Frontal cortex (tissue), 4 donors: ENCODE results near the gene KRAS. TPM values are rescaled to one million over a fixed set of nuclear protein-coding genes. Genes with fewer than 3 reads are reported as not detected.

Source experiments
- DNase-seq, 2 donors: peaks; one replicate each; pipeline ENCODE4 v3.0.0; 2012; ENCODE audit warnings: low spot score in 2 of 2
- FAIRE-seq: peaks from 2 replicates; lab custom pipeline; 2012; peaks lifted over from hg19 to GRCh38; lab: Jason Lieb, UNC
- total RNA-seq: library from RNA; depleted of rRNA; stranded (reverse); fragments of >200 nt; gene quantifications from one replicate; pipeline ENCODE4 v1.2.3, GENCODE V29; 2014
- donor health status: control.
- donor health status: control.
- donor health status: control.

KRAS gene
- total RNA-seq, 1 donor from 2014 or later: 53.4 TPM

GRCh38 chr12:25257590-25258324, 7.0 kb upstream of the KRAS start:
- DNase-seq (no peak), FAIRE-seq (no peak)

GRCh38 chr12:25256826-25257225, 6.1 kb upstream of the KRAS start:
- DNase-seq: no peak
- FAIRE-seq: no peak

DNA sequence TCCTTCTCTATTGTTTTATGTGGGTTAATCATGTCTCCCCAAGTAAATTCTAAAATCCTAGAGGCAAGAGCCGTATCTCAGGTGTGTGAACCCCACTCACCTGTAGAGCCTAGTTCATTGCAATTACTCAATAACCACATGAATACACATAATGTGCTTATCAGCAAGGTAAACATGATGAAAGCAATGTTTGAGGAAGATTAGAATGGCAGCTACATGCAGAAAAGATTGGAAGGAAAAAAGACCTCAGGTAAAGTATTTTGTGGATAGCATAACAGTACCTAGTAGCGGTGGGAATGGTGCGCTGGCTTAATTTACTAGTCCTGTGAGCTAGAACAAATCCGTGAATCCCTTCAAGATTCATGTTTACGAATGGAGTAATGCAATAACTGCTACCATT, 5.3 kb upstream of the KRAS start:
- DNase-seq: no peak
- FAIRE-seq: no peak

DNA sequence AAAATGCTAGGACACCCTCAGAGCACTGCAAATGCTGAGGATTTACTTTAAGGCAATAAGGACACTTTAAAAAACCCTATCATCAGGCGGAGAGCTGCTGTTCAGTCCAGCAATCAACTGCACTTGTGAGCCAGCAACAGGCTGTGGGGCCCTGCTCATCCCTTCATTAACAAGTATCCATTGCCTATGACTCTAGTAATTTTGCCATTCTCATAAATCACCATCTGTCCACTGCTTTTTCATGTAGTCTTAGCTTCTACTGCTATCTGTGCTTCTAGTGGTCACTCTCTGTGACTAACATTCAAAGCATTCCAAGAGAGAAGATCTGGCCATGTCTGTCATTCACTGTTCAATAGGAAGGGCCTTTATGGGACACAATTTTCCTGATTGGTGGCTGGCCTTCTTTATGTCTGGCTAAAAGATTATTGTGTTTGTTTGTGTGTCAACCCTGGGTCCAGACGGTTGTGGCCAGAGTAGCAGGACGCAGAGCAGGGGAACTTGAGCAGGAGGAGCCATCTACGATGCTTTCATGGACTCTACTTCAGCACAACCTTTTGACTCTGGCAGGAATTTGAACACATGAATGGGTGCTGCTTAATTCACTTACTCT, 3.6 kb upstream of the KRAS start:
- no peak for DNase-seq
- no peak for FAIRE-seq

- no peak for FAIRE-seq
- DNase-seq: no peak
These were observed 2.8 kb upstream of the KRAS start for GRCh38 chr12:25253371-25254068.

- FAIRE-seq (no peak), DNase-seq (no peak)
These were observed 2.2 kb upstream of the KRAS start for GRCh38 chr12:25252946-25253345.

DNA sequence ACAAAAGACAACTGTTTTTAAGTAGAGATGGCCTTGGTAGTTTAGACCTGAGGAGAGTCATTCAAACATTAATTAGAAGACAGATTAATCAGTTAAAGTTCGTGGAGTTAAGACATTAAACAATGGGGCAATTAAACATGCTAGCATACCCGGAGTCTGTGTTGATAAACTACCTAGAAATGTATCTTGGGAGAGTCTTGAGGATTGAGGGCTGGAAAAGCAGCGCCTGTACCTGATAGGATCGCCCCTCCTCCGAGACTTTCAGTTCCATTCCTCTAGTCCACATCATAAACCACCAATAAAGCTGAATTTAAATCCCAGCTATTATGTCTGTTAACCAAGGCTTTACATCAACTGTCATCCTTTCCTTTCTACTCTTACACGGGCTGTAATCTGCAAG, 1.0 kb upstream of the KRAS start:
- no peak for FAIRE-seq
- no peak for DNase-seq

GRCh38 chr12:25249931-25250738, 594 bp downstream of the KRAS start:
- DNase-seq: peak; percentile 28 to 36
- FAIRE-seq: no peak

DNA sequence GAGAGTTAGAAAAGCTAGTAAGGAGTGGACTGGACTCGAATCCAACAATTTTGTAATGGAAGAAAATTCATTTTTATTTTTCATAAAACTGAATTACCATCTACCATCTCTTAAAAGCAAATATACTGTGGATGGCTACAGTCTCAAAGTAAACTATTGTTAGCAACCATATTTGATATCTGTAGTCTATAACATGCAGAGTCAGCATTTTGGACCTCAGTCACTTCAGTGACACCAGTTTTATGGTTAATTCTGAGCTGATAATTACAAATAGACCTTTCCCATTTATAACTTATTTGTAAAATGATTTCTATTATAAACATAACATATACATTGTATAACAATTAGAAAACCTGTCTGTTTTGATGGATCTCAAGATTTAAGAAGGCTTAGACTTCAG, 2.0 kb downstream of the KRAS start:
- no peak for DNase-seq

DNA sequence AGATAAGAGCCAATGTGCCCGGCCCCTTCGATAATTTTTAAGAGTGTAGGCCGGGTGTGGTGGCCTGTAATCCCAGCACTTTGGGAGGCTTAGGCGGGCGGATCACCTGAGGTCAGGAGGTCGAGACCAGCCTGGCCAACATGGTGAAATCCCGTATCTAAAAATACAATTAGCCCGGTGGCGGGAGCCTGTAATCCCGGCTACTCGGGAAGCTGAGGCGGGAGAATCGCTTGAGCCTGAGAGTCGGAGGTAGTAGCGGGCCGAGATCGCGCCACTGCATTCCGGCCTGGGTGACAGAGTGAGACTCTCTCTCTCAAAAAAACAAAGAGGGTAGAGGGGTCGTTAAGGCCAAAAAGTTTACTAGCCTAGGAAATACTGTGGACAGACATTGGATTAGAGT, 2.6 kb downstream of the KRAS start:
- no peak for FAIRE-seq

More for the DNA sequence above, 2.0 kb downstream of the KRAS start:
- no peak for FAIRE-seq

DNA sequence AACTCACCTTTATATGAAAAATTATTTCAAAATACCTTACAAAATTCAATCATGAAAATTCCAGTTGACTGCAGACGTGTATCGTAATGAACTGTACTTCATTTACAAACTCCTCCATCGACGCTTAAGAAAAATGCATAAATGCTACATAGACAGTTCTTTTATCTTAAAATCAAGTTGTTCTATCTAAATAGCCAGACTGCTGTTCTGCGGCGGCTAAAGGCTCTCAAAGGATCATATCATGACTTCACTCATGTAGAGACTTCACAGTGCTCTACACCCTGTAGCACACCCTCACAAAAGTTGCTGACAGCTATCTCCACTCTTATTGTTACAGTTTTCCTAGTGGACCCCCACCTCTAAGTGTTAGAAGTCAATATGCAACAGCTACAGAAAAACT, 5.2 kb downstream of the KRAS start:
- DNase-seq: no peak
- FAIRE-seq: no peak

More for the DNA sequence above, 2.6 kb downstream of the KRAS start:
- no peak for DNase-seq

GRCh38 chr12:25243680-25243990, 7.1 kb downstream of the KRAS start:
- DNase-seq (no peak), FAIRE-seq (no peak)

- DNase-seq (no peak), FAIRE-seq (no peak)
These were observed 7.6 kb downstream of the KRAS start for GRCh38 chr12:25242981-25243679.

GRCh38 chr12:25241167-25242020, 9.3 kb downstream of the KRAS start:
- DNase-seq (peak in 1 of 2 donors; percentile 14), FAIRE-seq (peak; percentile 93)

- no peak for FAIRE-seq
- DNase-seq: no peak
These were observed 14.1 kb downstream of the KRAS start for GRCh38 chr12:25236626-25237025.

DNA sequence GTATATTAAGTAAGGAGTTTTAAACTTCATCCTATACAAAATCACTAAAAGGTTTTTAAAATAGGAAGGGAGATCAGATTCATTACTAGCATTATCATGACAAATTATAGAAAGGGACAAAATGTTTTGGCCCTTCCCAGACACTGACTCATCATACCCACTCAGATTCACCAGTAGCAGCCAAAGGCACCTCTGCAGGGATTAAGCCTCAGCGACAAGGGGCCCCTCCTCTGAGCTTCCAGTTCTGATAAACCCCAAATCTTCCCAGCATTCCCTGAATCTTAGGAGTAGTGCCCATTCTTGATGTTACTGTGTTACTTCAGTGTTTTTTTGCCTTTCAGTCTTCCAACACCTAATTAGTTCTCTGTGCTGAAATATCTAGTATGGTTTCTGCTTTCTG, 14.5 kb downstream of the KRAS start:
- FAIRE-seq (no peak), DNase-seq (no peak)

DNA sequence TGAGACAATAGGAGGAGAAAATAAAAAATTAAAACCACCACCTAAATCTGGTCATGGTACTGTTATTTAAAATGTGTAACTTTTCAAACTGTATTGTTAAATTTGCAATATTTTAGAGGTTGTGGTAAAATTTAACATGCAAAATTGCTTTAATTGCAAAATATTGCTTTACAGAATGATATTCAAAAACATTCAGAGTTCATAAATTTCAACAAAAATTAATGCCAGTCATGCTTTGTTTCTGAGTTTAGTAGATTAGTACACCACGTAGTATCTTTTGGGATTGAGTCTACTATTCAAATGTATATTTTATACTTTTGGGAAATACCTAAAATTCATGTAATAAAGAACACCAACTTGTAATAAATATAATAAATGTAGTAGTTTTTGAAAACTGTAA, 37.4 kb downstream of the KRAS start:
- FAIRE-seq (no peak), DNase-seq (no peak)

DNA sequence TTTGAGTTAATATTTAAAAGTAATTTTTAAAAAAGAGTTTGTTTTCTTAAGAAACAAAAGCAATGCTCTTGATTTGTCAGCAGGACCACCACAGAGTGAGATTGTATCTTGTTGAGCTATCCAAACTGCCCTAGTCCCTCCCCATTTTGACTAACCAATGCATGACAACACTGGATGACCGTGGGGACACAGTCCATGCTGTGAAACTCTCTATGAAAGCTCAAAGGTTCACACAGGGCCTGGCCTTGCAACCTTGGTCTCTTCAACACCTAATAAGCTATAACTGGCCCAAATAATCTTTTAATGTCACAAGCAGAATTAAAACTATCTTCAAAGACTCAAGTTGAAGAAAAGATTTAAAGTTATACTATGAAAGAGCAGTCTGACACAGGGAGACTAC, 42.2 kb downstream of the KRAS start:
- DNase-seq (no peak), FAIRE-seq (no peak)

DNA sequence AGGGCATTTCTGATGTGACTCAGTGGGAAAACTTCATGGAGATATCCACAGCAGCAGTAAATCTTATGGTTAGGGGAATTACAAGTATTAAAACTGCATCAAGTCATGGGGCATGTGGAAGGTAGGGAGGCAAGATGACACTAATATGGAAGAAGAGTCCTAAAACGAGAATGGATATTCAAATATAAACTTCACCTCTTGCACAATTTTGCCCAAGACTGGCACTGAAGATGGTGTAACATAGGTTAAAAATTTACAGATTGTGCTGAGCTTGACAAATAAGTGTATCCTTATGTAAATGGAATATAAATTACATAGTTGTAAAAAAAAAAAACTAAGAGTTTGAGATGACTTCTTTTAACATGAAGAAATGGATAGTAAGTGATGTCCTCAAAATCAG, 42.9 kb downstream of the KRAS start:
- no peak for FAIRE-seq
- DNase-seq: no peak
